HG02943 (cell line): ENCODE data around the gene SP2.

ENCODE experiments used
- ATAC-seq: cut with Tn5 transposase; IDR thresholded peaks from one replicate; pipeline ENCODE4 v1.9.1; 2021; ENCODE audit warnings: mild to moderate bottlenecking, low read depth, moderate library complexity; ENCODE audit not compliant: unreplicated experiment

SP2 gene

GRCh38 chr17:47869114-47869513 lies 26.9 kb upstream of the SP2 start:
- no peak for ATAC-seq

GRCh38 chr17:47870056-47870455 lies 26.0 kb upstream of the SP2 start:
- no peak for ATAC-seq

GRCh38 chr17:47871048-47871447 lies 25.0 kb upstream of the SP2 start:
- no peak for ATAC-seq

- no peak for ATAC-seq
These were observed 23.9 kb upstream of the SP2 start for GRCh38 chr17:47872019-47872650.

GRCh38 chr17:47872651-47873161 lies 23.3 kb upstream of the SP2 start:
- ATAC-seq = no peak

GRCh38 chr17:47873200-47874090 lies 22.6 kb upstream of the SP2 start:
- no peak for ATAC-seq

GRCh38 chr17:47875011-47875985 lies 20.7 kb upstream of the SP2 start:
- ATAC-seq = no peak

GRCh38 chr17:47877368-47878034 lies 18.5 kb upstream of the SP2 start:
- ATAC-seq = no peak

- ATAC-seq = no peak
These were observed 17.6 kb upstream of the SP2 start for GRCh38 chr17:47878203-47879027.

GRCh38 chr17:47879028-47879585 lies 16.9 kb upstream of the SP2 start:
- ATAC-seq = no peak

GRCh38 chr17:47879776-47880454 lies 16.1 kb upstream of the SP2 start:
- ATAC-seq = no peak

- no peak for ATAC-seq
These were observed 13.8 kb upstream of the SP2 start for GRCh38 chr17:47882247-47882646.

GRCh38 chr17:47882695-47883588 lies 13.1 kb upstream of the SP2 start:
- ATAC-seq = no peak

- ATAC-seq = no peak
These were observed 12.2 kb upstream of the SP2 start for GRCh38 chr17:47883589-47884426.

GRCh38 chr17:47884427-47884740 lies 11.7 kb upstream of the SP2 start:
- no peak for ATAC-seq

- no peak for ATAC-seq
These were observed 10.9 kb upstream of the SP2 start for GRCh38 chr17:47884905-47885730.
